HG02610 (cell line): ENCODE data around the gene NENF.
"Not testable (repeated sequence)": the region's sequence is repeated elsewhere in the genome, so short reads cannot be mapped to it uniquely, and the experiment has no call there.

Source experiments
- ATAC-seq: cut with Tn5 transposase; IDR thresholded peaks from one replicate; pipeline ENCODE4 v1.9.1; 2021; ENCODE audit warnings: mild to moderate bottlenecking, moderate library complexity; ENCODE audit not compliant: unreplicated experiment

NENF gene

DNA sequence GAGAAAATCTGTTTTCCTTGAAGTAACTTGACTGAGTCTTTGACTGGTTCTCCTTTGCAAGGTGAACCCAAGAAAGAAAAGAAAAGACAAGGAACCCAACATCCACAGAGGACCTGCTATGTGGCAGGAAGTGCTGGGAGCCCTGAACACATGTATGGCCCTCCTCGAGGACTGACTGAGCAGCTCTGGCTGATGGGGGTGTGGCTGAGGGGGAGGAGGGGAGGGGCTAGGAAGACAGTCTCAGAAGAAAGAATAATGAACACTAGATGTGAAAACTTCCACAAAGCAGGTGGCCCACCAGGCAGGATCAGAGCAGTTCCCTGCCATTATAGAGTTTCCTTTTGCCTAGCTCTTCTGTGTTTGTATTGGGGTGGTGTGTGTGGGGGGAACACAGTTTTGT lies 26.1 kb downstream of the NENF start:
- no peak for ATAC-seq

GRCh38 chr1:212459656-212460055 lies 26.9 kb downstream of the NENF start:
- ATAC-seq = no peak

DNA sequence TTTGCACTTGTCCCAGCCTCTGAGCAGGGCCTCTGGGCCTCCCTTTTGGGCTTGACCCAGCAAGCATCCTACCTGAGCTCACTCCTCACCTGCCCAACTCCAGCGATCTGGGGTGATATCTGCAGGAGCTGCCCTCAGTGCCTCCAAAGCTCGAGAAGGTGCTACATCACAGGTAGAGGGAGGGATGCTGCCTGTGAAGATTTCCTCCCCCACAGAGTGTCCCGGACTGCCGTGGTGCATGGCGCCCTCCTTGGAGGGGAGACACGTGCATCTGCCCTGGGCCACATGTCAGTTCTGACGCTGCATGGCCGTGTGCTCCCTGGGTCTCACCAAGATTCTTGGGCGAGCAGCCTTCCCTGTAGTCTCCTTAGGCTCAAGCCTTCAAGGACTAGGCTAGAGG lies 27.7 kb downstream of the NENF start:
- ATAC-seq = no peak

- ATAC-seq = no peak
Measured at GRCh38 chr1:212461916-212462660, 29.4 kb downstream of the NENF start.

- ATAC-seq = no peak
Measured at GRCh38 chr1:212463565-212464285, 31.0 kb downstream of the NENF start.

DNA sequence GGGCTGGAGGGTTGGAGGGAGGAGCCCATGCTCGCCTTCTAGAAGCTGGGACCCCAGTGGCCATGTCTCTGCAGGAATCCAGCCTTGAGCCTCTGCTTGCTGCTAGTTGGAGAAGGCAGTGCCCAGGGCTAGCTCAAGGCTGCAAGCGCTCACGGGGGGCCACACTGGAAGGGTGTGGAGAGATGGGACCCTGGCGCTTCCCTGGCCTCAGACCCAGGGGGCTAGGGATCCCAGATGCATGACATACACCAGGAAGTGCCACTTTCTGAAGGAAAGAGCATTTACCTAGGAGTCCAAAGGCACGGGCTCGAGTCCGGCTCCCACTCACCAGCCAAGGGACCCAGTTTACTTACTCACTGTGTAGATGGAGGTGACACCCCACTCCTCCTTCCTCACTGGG lies 32.6 kb downstream of the NENF start:
- no peak for ATAC-seq

DNA sequence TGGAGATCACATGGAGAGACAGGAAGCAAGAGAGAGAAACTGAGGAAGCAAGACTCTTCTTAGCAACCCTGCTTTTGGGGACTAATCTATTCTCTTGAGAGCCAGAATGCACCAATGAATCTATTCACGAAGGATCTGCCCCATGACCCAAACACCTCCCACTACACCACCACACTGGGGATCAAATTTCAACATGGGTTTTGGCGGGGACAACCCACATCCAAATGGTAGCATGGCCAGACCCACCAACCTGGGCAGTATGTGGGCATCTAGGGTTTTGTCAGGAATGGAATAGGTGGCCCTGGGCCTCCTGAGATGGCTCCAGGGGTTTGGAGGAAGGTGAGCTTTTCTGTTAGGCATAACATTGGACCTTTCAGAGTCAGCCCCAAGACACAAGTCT lies 33.7 kb downstream of the NENF start:
- no peak for ATAC-seq

DNA sequence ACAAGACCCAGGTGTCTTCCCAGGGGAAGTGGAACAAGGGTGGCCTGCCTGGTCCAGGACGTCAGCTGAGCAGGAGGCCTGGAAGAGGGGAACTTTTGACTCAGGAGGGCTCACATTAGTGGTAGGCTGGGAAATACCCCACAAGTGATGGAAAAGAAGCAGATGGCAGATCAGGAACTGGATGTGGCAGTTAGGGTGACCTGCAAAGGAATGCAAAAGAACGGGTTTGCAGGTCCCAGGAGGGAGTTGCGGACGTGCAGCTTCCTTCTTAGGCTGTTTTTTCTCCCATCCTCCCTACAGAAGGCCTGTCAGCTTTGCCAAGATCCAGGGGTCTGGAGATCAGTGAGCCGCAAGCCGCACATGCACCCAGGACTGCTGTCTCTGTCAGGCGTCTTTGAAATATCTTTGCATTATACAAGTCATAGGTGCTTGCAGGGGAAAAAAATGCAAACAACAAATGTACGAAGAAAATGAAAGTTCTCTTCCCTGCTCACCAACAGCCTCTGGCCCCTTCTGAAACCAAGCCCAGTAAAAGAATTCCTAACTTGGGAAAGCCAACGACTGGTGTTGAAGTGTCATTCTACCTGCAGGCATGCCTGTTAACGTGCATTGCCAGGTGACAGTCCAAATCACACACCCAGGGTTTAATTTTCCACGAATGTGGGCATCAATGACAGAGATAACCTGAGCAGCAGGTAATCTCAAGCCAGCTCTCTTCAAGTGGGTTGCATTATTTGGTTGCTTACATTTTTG lies 34.4 kb downstream of the NENF start:
- no peak for ATAC-seq

GRCh38 chr1:212467843-212468482 lies 35.2 kb downstream of the NENF start:
- no peak for ATAC-seq

GRCh38 chr1:212470059-212470458 lies 37.3 kb downstream of the NENF start:
- ATAC-seq = no peak

GRCh38 chr1:212471286-212471685 lies 38.6 kb downstream of the NENF start:
- ATAC-seq = no peak

- no peak for ATAC-seq
Measured at GRCh38 chr1:212471891-212472675, 39.4 kb downstream of the NENF start.

DNA sequence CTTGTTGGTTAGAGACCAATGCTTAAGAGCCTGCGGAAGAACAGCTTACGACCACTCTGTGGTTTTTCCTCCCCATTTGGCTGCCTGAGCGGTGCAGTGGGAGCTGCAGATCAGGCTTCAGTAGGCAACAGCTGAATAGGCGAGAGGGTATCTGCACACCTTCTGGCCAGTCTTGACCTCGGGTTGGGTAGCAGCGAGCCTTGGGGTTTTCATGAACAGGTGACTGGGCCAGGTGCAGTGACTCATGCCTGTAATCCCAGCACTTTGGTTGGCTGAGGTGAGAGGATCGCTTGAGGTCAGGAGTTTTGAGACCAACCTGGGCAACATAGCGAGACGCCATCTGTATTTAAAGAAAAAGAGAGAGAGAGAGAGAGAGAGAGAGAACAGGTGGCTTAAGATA lies 41.0 kb downstream of the NENF start:
- ATAC-seq = no peak

DNA sequence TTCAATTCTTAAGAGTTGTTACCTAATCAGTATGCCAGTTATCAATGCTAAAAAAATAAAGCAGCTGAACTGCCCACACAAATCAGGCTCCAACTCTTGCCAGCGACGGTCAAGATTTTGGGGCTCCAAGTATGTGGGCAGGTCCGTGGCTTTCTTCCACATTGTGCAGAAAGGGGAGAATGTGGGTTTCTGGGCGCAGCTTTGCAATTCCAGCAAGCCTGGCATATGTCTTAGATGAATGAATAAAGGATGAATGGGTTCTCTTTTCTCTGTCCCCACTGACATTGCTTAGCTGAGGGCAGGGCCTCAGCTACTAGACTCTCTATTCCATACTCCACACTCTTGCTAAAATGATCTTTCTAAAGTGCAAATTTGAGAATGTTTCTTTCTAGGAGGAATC lies 42.4 kb downstream of the NENF start:
- no peak for ATAC-seq

DNA sequence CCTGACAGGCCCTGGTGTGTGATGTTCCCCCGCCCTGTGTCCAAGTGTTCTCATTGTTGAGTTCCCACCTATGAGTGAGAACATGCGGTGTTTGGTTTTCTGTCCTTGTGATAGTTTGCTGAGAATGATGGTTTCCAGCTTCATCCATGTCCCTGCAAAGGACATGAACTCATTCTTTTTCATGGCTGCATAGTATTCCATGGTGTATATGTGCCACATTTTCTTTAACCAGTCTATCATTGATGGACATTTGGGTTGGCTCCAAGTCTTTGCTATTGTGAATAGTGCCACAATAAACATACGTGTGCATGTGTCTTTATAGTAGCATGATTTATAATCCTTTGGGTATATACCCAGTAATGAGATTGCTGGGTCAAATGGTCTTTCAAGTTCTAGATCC lies 43.1 kb downstream of the NENF start:
- ATAC-seq = not testable (repeated sequence)

DNA sequence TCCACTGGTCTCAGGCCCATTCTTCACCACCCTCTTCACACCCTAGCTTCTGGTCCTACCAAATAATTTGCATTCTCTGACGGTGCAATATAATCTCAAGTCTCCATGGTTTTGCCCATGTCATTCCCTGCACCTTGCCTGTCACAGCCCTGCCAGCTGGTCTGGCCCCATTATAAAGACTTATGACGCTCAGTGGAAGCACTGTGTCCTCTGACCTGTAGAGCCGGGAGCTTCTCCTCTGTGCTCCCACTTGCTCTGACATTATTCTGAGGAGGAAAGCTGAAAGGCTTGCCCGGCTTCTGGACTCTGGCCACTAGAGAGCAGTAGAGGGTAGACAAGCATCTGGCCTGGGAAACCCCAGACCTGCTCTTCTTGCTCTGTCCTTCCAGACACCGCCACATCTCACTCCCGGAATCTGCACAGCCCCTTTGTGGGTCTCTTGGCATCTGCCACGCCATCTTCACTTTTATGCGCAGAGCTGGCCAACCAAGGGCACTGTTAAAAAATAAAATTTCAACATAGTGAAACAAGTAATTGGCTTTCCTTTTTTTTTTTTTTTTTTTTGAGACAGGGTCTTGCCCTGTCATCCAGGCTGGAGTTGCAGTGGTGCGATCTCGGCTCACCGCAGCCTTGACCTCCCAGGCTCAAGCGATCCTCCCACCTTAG lies 44.4 kb downstream of the NENF start:
- peak; percentile 87 for ATAC-seq

GRCh38 chr1:212477680-212478466 lies 45.2 kb downstream of the NENF start:
- no peak for ATAC-seq

DNA sequence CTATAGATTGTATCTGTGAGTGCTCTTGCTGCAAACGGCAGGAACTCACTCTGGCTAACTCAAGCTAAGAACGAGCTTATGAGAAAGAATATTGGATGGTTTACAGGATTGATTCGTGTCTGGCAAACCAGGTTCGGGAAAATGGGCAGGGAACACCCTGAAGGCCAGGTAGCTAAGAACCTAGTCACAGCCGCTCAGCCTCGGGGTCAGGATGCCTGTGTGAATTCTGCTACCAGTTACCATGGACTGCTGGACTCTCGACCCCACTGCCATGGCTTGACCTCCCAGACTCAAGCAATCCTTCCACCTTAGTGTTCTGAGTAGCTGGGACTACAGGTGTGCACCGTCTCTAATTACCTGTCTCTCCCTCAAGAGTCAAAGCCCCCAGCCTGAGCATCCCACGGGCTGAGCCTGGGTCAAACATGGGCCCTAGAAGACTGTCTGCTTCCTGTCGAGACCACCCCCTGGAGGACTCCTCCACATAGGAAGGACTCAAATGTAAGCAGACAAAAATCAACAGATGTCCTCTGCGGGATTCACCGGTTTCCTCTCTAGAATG lies 45.8 kb downstream of the NENF start:
- ATAC-seq = no peak

DNA sequence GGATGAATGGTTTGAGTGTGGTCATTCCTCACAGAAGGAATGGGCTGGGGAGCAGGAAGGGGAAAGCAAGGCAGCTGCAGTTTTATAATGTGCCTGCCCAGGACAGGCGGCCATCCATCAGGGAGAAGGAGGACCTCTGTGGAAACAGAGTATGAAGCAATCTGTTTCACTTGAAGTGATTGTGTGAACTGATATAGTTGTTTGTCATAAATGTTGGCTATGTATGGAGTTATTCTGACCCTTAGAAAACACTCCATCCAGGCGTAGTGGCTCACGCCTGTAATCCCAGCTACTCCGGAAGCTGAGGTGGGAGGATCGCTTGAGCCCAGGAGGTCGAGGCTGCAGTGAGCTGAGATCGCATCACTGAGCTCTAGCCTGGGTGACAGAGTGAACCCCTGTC lies 46.5 kb downstream of the NENF start:
- no peak for ATAC-seq
